GM23248 (cell line): ENCODE results near the gene HBA1.

ENCODE experiments used
- EZH2 ChIP-seq: fragments of 200-600 bp; sonication (generic); IDR thresholded peaks from 2 replicates; pipeline ENCODE4 v1.6.1; 2018; ENCODE audit warnings: antibody characterized with exemption, mild to moderate bottlenecking; ENCODE audit not compliant: insufficient read depth, poor library complexity, severe bottlenecking
- EZH2phosphoT487 ChIP-seq: fragments of 200-600 bp; sonication (generic); IDR thresholded peaks from 2 replicates; pipeline ENCODE4 v1.6.1; 2018; ENCODE audit warnings: antibody characterized with exemption, moderate library complexity, mild to moderate bottlenecking, low read depth; ENCODE audit not compliant: insufficient read depth

DNA sequence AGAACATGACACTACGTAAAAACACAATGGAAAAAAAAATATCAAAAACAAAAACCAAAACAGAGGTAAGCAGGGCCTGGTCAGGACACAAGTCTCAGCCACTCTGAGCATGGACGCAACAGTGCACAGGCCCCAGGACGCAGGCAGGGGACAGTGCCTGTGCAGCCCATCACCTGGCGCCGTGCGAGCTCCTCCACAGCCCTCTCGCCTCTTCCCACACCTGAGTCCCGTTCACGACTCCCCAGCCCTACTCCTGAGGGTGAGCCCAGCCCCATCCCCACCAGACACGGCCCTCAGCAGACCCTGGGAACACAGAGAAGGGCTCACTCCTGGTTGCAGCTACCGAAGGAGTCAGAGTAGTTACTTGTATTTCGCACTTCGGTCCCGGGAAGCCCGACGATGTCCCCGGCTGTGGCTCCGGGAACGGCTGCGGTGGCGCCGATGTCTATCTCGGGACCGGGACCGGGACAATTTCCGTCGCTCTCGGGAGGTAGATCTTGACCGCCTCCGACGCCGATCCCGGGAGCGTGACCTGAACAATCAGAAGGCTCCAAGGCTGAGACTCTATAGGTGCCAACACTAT lies 13.2 kb downstream of the HBA1 start:
- TF ChIP-seq EZH2phosphoT487, result no peak
- TF ChIP-seq EZH2, result no peak
